SK-N-SH (cell line): ENCODE results near the gene CELF4. TPM values are rescaled to one million over a fixed set of nuclear protein-coding genes. Genes with fewer than 3 reads are reported as not detected.

Experiments
- CTCF ChIA-PET: fragments of 300-600, 350-600 bp; formaldehyde crosslinking; extraction: SDS; loops from one replicate; lab custom pipeline; 2021; lab: Yijun Ruan, JAX
- POLR2A ChIA-PET: fragments of 350-600 bp; sonication (Branson Sonifier 250); formaldehyde crosslinking; extraction: SDS; loops from one replicate; lab custom pipeline; 2020; ENCODE audit warnings: antibody characterized with exemption, inconsistent platforms; lab: Yijun Ruan, JAX
- DNase-seq: peaks from one replicate; pipeline ENCODE4 v3.0.0; 2012
- H2AFZ ChIP-seq: fragments of 200-600 bp; sonication (generic); 2 replicates; pipeline ENCODE4 v1.8.1; 2016; ENCODE audit warnings: antibody characterized with exemption, mild to moderate bottlenecking, low read depth
- H3F3A ChIP-seq: fragments of 200-600 bp; sonication (generic); replicated peaks from 2 replicates; pipeline ENCODE3; 2016; ENCODE audit warnings: antibody characterized with exemption, mild to moderate bottlenecking; ENCODE audit not compliant: insufficient read depth
- H3K27ac ChIP-seq, 2 experiments: fragments of 200-500 bp in 1 of 2; fragments of 200-600 bp in 1 of 2; sonication (Bioruptor generic) in 1 of 2; sonication (generic), shearing (Covaris generic) in 1 of 2; 2 replicates each; pipeline versions ENCODE4 v1.5.1 to v1.6.1; 2014 to 2016; ENCODE audit warnings: low read depth in 2 of 2, inconsistent platforms in 1 of 2, low read length in 1 of 2, mild to moderate bottlenecking in 1 of 2, mixed read lengths in 1 of 2
- H3K27me3 ChIP-seq: fragments of 200-600 bp; sonication (generic), shearing (Covaris generic); 2 replicates; pipeline ENCODE4 v1.6.1; 2016; ENCODE audit warnings: mixed run types; ENCODE audit not compliant: insufficient read depth
- H3K36me3 ChIP-seq, 2 experiments: fragments of 200-500 bp in 1 of 2; fragments of 200-600 bp in 1 of 2; sonication (Bioruptor generic) in 1 of 2; sonication (generic) in 1 of 2; replicated peaks in 1 of 2; 2 replicates each; pipeline versions ENCODE3 to v1.5.1; 2014 to 2016; ENCODE audit warnings: low read length in 1 of 2, mild to moderate bottlenecking in 1 of 2; ENCODE audit not compliant: insufficient read depth in 2 of 2, control insufficient read depth in 1 of 2
- H3K4me1 ChIP-seq, 2 experiments: fragments of 200-500 bp in 1 of 2; fragments of 200-600 bp in 1 of 2; sonication (Bioruptor generic) in 1 of 2; sonication (generic), shearing (Covaris generic) in 1 of 2; 2 replicates each; pipeline versions ENCODE4 v1.5.1 to v1.6.1; 2014 to 2016; ENCODE audit warnings: low read depth in 1 of 2, low read length in 1 of 2, mixed run types in 1 of 2; ENCODE audit not compliant: insufficient read depth in 2 of 2, control insufficient read depth in 1 of 2
- H3K4me2 ChIP-seq: fragments of 200-600 bp; sonication (generic), shearing (Covaris generic); 2 replicates; pipeline ENCODE4 v1.6.1; 2017; ENCODE audit warnings: mixed run types
- H3K4me3 ChIP-seq, 2 experiments: fragments of 200-500 bp in 1 of 2; fragments of 200-600 bp in 1 of 2; sonication (Bioruptor generic) in 1 of 2; sonication (generic), shearing (Covaris generic) in 1 of 2; 2 replicates each; pipeline versions ENCODE4 v1.5.1 to v1.8.1; 2014 to 2016; ENCODE audit warnings: low read depth in 2 of 2, inconsistent platforms in 1 of 2, low read length in 1 of 2, mild to moderate bottlenecking in 1 of 2, mixed read lengths in 1 of 2, moderate library complexity in 1 of 2
- H3K79me2 ChIP-seq: fragments of 200-600 bp; sonication (generic); 2 replicates; pipeline ENCODE4 v1.8.1; 2017; ENCODE audit warnings: mild to moderate bottlenecking; ENCODE audit not compliant: insufficient read depth
- H3K9ac ChIP-seq: fragments of 200-600 bp; sonication (generic); 2 replicates; pipeline ENCODE4 v1.6.1; 2017; ENCODE audit warnings: mixed run types
- H3K9me2 ChIP-seq: fragments of 200-600 bp; sonication (generic); 2 replicates; pipeline ENCODE4 v1.6.1; 2017; ENCODE audit warnings: mixed run types
- H3K9me3 ChIP-seq: fragments of 200-600 bp; sonication (generic); 2 replicates; pipeline ENCODE4 v1.6.1; 2017; ENCODE audit warnings: mixed run types, mild to moderate bottlenecking, moderate library complexity
- H4K20me1 ChIP-seq: fragments of 200-600 bp; sonication (generic); 2 replicates; pipeline ENCODE4 v1.6.1; 2017; ENCODE audit warnings: mild to moderate bottlenecking, mixed run types; ENCODE audit not compliant: insufficient read depth
- ELF1 ChIP-seq: IDR thresholded peaks from 2 replicates; pipeline ENCODE4 v1.4.0; 2012
- EP300 ChIP-seq, 2 experiments: IDR thresholded peaks; 2 replicates each; pipeline versions ENCODE4 v1.4.0 to v1.6.1; 2012; ENCODE audit warnings: borderline replicate concordance in 1 of 2, low read depth in 1 of 2, low read length in 1 of 2
- EZH2phosphoT487 ChIP-seq: fragments of 200-600 bp; sonication (generic); IDR thresholded peaks from 2 replicates; pipeline ENCODE4 v1.6.1; 2017; ENCODE audit warnings: low read depth, mixed run types, mild to moderate bottlenecking, antibody characterized with exemption, moderate library complexity, borderline replicate concordance
- FOSL2 ChIP-seq: IDR thresholded peaks from 2 replicates; pipeline ENCODE4 v1.4.0; 2012; ENCODE audit warnings: low read depth, mild to moderate bottlenecking, moderate library complexity, borderline replicate concordance
- FOXJ3 ChIP-seq: sonication (generic); formaldehyde crosslinking; IDR thresholded peaks from 2 replicates; pipeline ENCODE4 v1.5.1; 2020; ENCODE audit warnings: mild to moderate bottlenecking, missing genetic modification reagents
- GATA2 ChIP-seq: sonication (generic); formaldehyde crosslinking; IDR thresholded peaks from 2 replicates; pipeline ENCODE4 v1.5.0; 2020; ENCODE audit warnings: mild to moderate bottlenecking, missing genetic modification reagents
- MEF2A ChIP-seq: IDR thresholded peaks from 2 replicates; pipeline ENCODE4 v1.4.0; 2012; ENCODE audit warnings: low read depth, borderline replicate concordance
- POLR2AphosphoS5 ChIP-seq: IDR thresholded peaks from 2 replicates; pipeline ENCODE4 v1.6.1; 2012; ENCODE audit warnings: low read depth, low read length
- RAD21 ChIP-seq: IDR thresholded peaks from 2 replicates; pipeline ENCODE4 v1.6.1; 2012; ENCODE audit warnings: mild to moderate bottlenecking, low read length
- RCOR1 ChIP-seq: fragments of 150-350 bp; IDR thresholded peaks from 2 replicates; pipeline ENCODE4 v1.6.1; 2017; ENCODE audit warnings: antibody characterized with exemption, low read length
- TAF1 ChIP-seq: IDR thresholded peaks from 2 replicates; pipeline ENCODE4 v1.6.1; 2012; ENCODE audit warnings: low read depth, mild to moderate bottlenecking, low read length, moderate library complexity, borderline replicate concordance
- YY1 ChIP-seq: IDR thresholded peaks from 2 replicates; pipeline ENCODE4 v1.4.0; 2012; ENCODE audit warnings: low read depth, mild to moderate bottlenecking
- WGBS: methylation state at CpG from one replicate; pipeline ENCODE4 v1.1.6; 2017; ENCODE audit warnings: low lambda C conversion rate; 5-methylcytosine and 5-hydroxymethylcytosine counted together
- polyA plus RNA-seq, 3 experiments: library from polyadenylated mRNA; depleted of rRNA; stranded (reverse); fragments of >200 nt; gene quantifications; 2 replicates each; pipeline ENCODE4 v1.2.3, GENCODE V29; 2012
- TF ChIP-seq, protein P1 (sequence below): fragments of 150-350 bp; IDR thresholded peaks from 2 replicates; pipeline ENCODE4 v1.6.1; 2017; ENCODE audit warnings: antibody characterized with exemption, low read length, low read depth, borderline replicate concordance
- TF ChIP-seq, protein P2 (sequence below): IDR thresholded peaks from 2 replicates; pipeline ENCODE4; 2012
- TF ChIP-seq, protein P3 (sequence below): IDR thresholded peaks from 2 replicates; pipeline ENCODE4 v1.4.0; 2012; ENCODE audit warnings: low read depth, borderline replicate concordance
- TF ChIP-seq, protein P4 (sequence below): fragments of 150-350 bp; IDR thresholded peaks from 2 replicates; pipeline ENCODE4 v1.6.1; 2016; ENCODE audit warnings: mild to moderate bottlenecking, low read depth, low read length
- TF ChIP-seq, protein P5 (sequence below): fragments of 200-600 bp; sonication (generic); IDR thresholded peaks from 2 replicates; pipeline ENCODE4 v1.6.1; 2017; ENCODE audit warnings: antibody characterized with exemption, mild to moderate bottlenecking, moderate library complexity

CELF4 gene
- polyA plus RNA-seq, 1 of the 3 experiments (the other 2 are of a cell fraction) = 0.26 TPM

DNA sequence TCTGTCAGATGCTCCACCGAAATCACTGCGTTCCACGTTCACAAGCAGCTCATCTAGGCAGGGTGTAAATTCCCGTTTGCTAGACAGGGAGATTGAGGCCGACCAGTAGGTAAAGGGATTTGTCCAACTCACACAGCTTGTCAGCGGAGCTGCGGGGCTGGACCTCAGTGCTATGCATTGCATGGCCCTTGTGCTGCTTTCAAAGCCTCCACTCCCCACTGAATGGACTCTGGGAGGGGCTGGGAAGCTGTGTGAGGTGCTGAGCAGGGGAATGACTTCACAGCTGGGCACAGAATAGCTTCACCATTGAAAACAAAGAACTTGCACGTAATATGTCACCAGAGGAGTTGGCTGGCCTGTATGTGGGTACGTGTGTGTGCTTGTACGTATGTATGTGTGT, 21.4 kb downstream of the CELF4 start:
- WGBS = 50% methylated on average over 9 of the region's 10 CpGs
- H4K20me1 ChIP-seq = no peaks in the 10 kb centered on the region
- no peaks in the 10 kb centered on the region for H3K9me3 ChIP-seq
- no peak overlapping the region for H2AFZ ChIP-seq
- TF ChIP-seq, protein P1, sequence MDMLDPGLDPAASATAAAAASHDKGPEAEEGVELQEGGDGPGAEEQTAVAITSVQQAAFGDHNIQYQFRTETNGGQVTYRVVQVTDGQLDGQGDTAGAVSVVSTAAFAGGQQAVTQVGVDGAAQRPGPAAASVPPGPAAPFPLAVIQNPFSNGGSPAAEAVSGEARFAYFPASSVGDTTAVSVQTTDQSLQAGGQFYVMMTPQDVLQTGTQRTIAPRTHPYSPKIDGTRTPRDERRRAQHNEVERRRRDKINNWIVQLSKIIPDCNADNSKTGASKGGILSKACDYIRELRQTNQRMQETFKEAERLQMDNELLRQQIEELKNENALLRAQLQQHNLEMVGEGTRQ = no peak
- TF ChIP-seq RAD21 = no peak
- TF ChIP-seq YY1 = no peak
- TF ChIP-seq FOSL2 = no peak
- TF ChIP-seq, protein P2, sequence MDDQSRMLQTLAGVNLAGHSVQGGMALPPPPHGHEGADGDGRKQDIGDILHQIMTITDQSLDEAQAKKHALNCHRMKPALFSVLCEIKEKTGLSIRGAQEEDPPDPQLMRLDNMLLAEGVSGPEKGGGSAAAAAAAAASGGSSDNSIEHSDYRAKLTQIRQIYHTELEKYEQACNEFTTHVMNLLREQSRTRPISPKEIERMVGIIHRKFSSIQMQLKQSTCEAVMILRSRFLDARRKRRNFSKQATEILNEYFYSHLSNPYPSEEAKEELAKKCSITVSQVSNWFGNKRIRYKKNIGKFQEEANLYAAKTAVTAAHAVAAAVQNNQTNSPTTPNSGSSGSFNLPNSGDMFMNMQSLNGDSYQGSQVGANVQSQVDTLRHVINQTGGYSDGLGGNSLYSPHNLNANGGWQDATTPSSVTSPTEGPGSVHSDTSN = no peak
- no peak for TF ChIP-seq POLR2AphosphoS5
- no peak for TF ChIP-seq EP300 (IDR thresholded peaks at IDR 0.05; ENCODE audit: borderline replicate concordance in 1 of 2, low read depth in 1 of 2, low read length in 1 of 2)
- TF ChIP-seq MEF2A = no peak
- TF ChIP-seq, protein P3, sequence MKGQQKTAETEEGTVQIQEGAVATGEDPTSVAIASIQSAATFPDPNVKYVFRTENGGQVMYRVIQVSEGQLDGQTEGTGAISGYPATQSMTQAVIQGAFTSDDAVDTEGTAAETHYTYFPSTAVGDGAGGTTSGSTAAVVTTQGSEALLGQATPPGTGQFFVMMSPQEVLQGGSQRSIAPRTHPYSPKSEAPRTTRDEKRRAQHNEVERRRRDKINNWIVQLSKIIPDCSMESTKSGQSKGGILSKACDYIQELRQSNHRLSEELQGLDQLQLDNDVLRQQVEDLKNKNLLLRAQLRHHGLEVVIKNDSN = no peak
- no peak for TF ChIP-seq ELF1
- no peak for TF ChIP-seq TAF1
- TF ChIP-seq, protein P4, sequence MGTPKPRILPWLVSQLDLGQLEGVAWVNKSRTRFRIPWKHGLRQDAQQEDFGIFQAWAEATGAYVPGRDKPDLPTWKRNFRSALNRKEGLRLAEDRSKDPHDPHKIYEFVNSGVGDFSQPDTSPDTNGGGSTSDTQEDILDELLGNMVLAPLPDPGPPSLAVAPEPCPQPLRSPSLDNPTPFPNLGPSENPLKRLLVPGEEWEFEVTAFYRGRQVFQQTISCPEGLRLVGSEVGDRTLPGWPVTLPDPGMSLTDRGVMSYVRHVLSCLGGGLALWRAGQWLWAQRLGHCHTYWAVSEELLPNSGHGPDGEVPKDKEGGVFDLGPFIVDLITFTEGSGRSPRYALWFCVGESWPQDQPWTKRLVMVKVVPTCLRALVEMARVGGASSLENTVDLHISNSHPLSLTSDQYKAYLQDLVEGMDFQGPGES = no peak
- peaks cover 0 to 43% of the 10 kb centered on the region in 2 experiments; a peak in 2 of 4 replicates for H3K4me1 ChIP-seq
- no peaks in the 10 kb centered on the region for H3K27me3 ChIP-seq
- DNase-seq = no peak
- H3K9me2 ChIP-seq = no peaks in the 10 kb centered on the region
- no peak overlapping the region for H3K4me2 ChIP-seq
- no peak overlapping the region for H3K4me3 ChIP-seq
- no peaks in the 10 kb centered on the region for H3K79me2 ChIP-seq
- no peaks in the 10 kb centered on the region for H3F3A ChIP-seq
- CTCF ChIA-PET = interaction anchor here (1.1 to 2.2 kb wide), 4 partner anchors 11 to 235 kb away, joined by 3 to 9 read pairs (median 6); no protein-coding TSS in a partner anchor
- no peak overlapping the region for H3K9ac ChIP-seq
- no peaks in the 10 kb centered on the region for H3K36me3 ChIP-seq
- no peak overlapping the region for H3K27ac ChIP-seq
- POLR2A ChIA-PET = no interaction called here

DNA sequence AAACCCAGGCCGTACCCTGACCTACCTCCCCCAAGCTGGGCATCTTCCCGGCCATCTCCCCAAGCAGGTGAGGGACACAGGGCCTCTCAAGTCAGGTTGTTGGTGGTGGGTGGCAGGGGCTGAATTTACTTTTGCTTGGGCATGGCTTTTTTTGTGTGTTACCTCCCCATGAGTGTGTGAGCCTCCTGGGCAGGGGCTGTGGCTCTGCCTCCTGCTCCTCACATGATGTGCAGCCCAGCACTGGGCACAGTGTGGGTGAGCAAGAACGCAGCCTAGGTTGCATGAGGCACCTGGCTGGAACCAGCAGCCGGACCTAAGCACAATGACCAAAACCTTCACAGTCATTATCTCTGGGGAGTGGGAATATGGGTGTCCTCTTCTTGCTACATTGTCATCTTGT, 22.3 kb downstream of the CELF4 start:
- no peaks in the 10 kb centered on the region for H3K79me2 ChIP-seq
- H3K4me1 ChIP-seq = peaks cover 0 to 34% of the 10 kb centered on the region in 2 experiments; a peak in 1 of 4 replicates
- H3F3A ChIP-seq = no peaks in the 10 kb centered on the region
- H3K9me2 ChIP-seq = no peaks in the 10 kb centered on the region
- H3K27ac ChIP-seq = no peak overlapping the region
- H3K36me3 ChIP-seq = no peaks in the 10 kb centered on the region
- no peak overlapping the region for H3K9ac ChIP-seq
- TF ChIP-seq RCOR1 (no peak), EZH2phosphoT487 (no peak), FOSL2 (no peak), GATA2 (CRISPR knock-in tag) (no peak), FOXJ3 (CRISPR knock-in tag) (no peak), TAF1 (no peak), YY1 (no peak)
- TF ChIP-seq, protein P5, sequence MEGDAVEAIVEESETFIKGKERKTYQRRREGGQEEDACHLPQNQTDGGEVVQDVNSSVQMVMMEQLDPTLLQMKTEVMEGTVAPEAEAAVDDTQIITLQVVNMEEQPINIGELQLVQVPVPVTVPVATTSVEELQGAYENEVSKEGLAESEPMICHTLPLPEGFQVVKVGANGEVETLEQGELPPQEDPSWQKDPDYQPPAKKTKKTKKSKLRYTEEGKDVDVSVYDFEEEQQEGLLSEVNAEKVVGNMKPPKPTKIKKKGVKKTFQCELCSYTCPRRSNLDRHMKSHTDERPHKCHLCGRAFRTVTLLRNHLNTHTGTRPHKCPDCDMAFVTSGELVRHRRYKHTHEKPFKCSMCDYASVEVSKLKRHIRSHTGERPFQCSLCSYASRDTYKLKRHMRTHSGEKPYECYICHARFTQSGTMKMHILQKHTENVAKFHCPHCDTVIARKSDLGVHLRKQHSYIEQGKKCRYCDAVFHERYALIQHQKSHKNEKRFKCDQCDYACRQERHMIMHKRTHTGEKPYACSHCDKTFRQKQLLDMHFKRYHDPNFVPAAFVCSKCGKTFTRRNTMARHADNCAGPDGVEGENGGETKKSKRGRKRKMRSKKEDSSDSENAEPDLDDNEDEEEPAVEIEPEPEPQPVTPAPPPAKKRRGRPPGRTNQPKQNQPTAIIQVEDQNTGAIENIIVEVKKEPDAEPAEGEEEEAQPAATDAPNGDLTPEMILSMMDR = no peak
- TF ChIP-seq, protein P1 = no peak
- H4K20me1 ChIP-seq = no peaks in the 10 kb centered on the region
- no peaks in the 10 kb centered on the region for H3K27me3 ChIP-seq
- 16% methylated on average over 4 of the region's 4 CpGs for WGBS
- H2AFZ ChIP-seq = no peak overlapping the region
- no peak for DNase-seq
- H3K4me3 ChIP-seq = no peak overlapping the region
- H3K4me2 ChIP-seq = no peak overlapping the region
- CTCF ChIA-PET = interaction anchor here (1.2 to 17.4 kb wide), 4 partner anchors 10 to 200 kb away, joined by 3 to 298 read pairs (median 6); no protein-coding TSS in a partner anchor
- POLR2A ChIA-PET = no interaction called here
- no peaks in the 10 kb centered on the region for H3K9me3 ChIP-seq
